Liver (tissue), 9 donors: Measurements from ENCODE around the gene C12orf76. TPM values are rescaled to one million over a fixed set of nuclear protein-coding genes. Genes with fewer than 3 reads are reported as not detected.

Source experiments
- DNase-seq: peaks from one replicate; pipeline ENCODE4 v3.0.0-alpha.2; 2017; ENCODE audit warnings: low spot score
- H3K27ac ChIP-seq, 2 donors: one replicate each; pipeline ENCODE4 v1.7.0; 2013; ENCODE audit warnings: inconsistent platforms in 2 of 2, low read length in 2 of 2, control low read depth in 1 of 2, low read depth in 1 of 2, mild to moderate bottlenecking in 1 of 2
- H3K27me3 ChIP-seq, 4 donors: one replicate each; pipeline versions ENCODE4 v1.6.1 to v1.7.0; 2013; ENCODE audit warnings: low read length in 3 of 4, inconsistent platforms in 1 of 4, mild to moderate bottlenecking in 1 of 4, moderate library complexity in 1 of 4; ENCODE audit not compliant: control insufficient read depth in 4 of 4, insufficient read depth in 4 of 4
- H3K36me3 ChIP-seq, 4 donors: one replicate each; pipeline versions ENCODE4 v1.6.1 to v1.7.0; 2013; ENCODE audit warnings: low read length in 3 of 4, mild to moderate bottlenecking in 3 of 4, low read depth in 1 of 4, moderate library complexity in 1 of 4; ENCODE audit not compliant: control insufficient read depth in 4 of 4, insufficient read depth in 3 of 4
- H3K4me1 ChIP-seq, 4 donors: one replicate each; pipeline versions ENCODE4 v1.6.1 to v1.7.0; 2013; ENCODE audit warnings: low read length in 3 of 4, mild to moderate bottlenecking in 3 of 4, moderate library complexity in 1 of 4; ENCODE audit not compliant: control insufficient read depth in 4 of 4, insufficient read depth in 4 of 4
- H3K4me3 ChIP-seq, 3 donors: one replicate each; pipeline versions ENCODE4 v1.6.1 to v1.7.0; 2013; ENCODE audit warnings: low read length in 3 of 3, control low read depth in 1 of 3, low read depth in 1 of 3, mild to moderate bottlenecking in 1 of 3
- H3K9ac ChIP-seq, 2 donors: one replicate each; pipeline ENCODE4 v1.7.0; 2013; ENCODE audit warnings: low read length in 2 of 2, mild to moderate bottlenecking in 2 of 2, moderate library complexity in 2 of 2, control low read depth in 1 of 2, low read depth in 1 of 2
- H3K9me3 ChIP-seq, 4 donors: one replicate each; pipeline versions ENCODE4 v1.6.1 to v1.7.0; 2013; ENCODE audit warnings: low read length in 3 of 4; ENCODE audit not compliant: control insufficient read depth in 4 of 4
- CTCF ChIP-seq: fragments of 150-350 bp; IDR thresholded peaks from 2 replicates; pipeline ENCODE4 v1.5.1; 2017; ENCODE audit warnings: improper control_type of control experiment, low read depth, low read length; ENCODE audit not compliant: missing input control
- EGR1 ChIP-seq, 2 donors: IDR thresholded peaks; 2 replicates each; pipeline ENCODE4 v1.6.1; 2016 to 2018; ENCODE audit warnings: antibody characterized with exemption in 2 of 2, low read depth in 2 of 2
- FOXA2 ChIP-seq: IDR thresholded peaks from 2 replicates; pipeline ENCODE4 v1.6.1; 2016; ENCODE audit warnings: antibody characterized with exemption
- GABPA ChIP-seq, 2 donors: IDR thresholded peaks in 1 of 2; conservative IDR thresholded peaks in 1 of 2; 2 replicates each; pipeline ENCODE4 v1.6.1; 2016; ENCODE audit warnings: antibody characterized with exemption in 2 of 2, mild to moderate bottlenecking in 1 of 2, moderate library complexity in 1 of 2
- HNF4A ChIP-seq, 2 donors: conservative IDR thresholded peaks; 2 replicates each; pipeline ENCODE4 v1.6.1; 2016; ENCODE audit warnings: antibody characterized with exemption in 2 of 2, mild to moderate bottlenecking in 2 of 2
- HNF4G ChIP-seq: IDR thresholded peaks from 2 replicates; pipeline ENCODE4 v1.6.1; 2016; ENCODE audit warnings: antibody characterized with exemption
- RAD21 ChIP-seq, 2 donors: IDR thresholded peaks; 2 replicates each; pipeline ENCODE4 v1.6.1; 2016; ENCODE audit warnings: antibody characterized with exemption in 2 of 2, mild to moderate bottlenecking in 2 of 2
- RXRA ChIP-seq, 2 donors: IDR thresholded peaks; 2 replicates each; pipeline ENCODE4 v1.6.1; 2017 to 2018; ENCODE audit warnings: antibody characterized with exemption in 2 of 2, mild to moderate bottlenecking in 1 of 2
- SP1 ChIP-seq: IDR thresholded peaks from 2 replicates; pipeline ENCODE4 v1.6.1; 2018; ENCODE audit warnings: antibody characterized with exemption, mild to moderate bottlenecking
- TAF1 ChIP-seq: conservative IDR thresholded peaks from 2 replicates; pipeline ENCODE4 v1.6.1; 2016; ENCODE audit warnings: antibody characterized with exemption, mild to moderate bottlenecking
- YY1 ChIP-seq: IDR thresholded peaks from 2 replicates; pipeline ENCODE4 v1.6.1; 2016; ENCODE audit warnings: antibody characterized with exemption, mild to moderate bottlenecking
- WGBS: extraction: QIAGEN DNeasy Blood & Tissue Kit; methylation state at CpG from one replicate; pipeline ENCODE4 v1.1.7; 2013; 5-methylcytosine and 5-hydroxymethylcytosine counted together
- polyA plus RNA-seq, 2 donors: library from polyadenylated mRNA; stranded (reverse) in 1 of 2; unstranded in 1 of 2; fragments of 200-250 nt in 1 of 2; fragments of >200 nt in 1 of 2; fragmentation: Nextera tagmentation in 1 of 2; extraction: Ambion mirVana in 1 of 2; gene quantifications; one replicate each; pipeline versions ENCODE4 v1.2.1 to v1.2.3, GENCODE V29; 2013 to 2015
- total RNA-seq, 2 donors: library from RNA; depleted of rRNA; stranded (reverse); fragments of >200 nt; gene quantifications; one replicate each; pipeline ENCODE4 v1.2.3, GENCODE V29; 2014
- TF ChIP-seq, protein P1 (sequence below): IDR thresholded peaks from 2 replicates; pipeline ENCODE4 v1.6.1; 2016; ENCODE audit warnings: antibody characterized with exemption
- TF ChIP-seq, protein P2 (sequence below): IDR thresholded peaks from 2 replicates; pipeline ENCODE4 v1.6.1; 2016; ENCODE audit warnings: antibody characterized with exemption, mild to moderate bottlenecking
- donor health status: healthy.
- donor health status: healthy.
- donor health status: healthy.
- donor health status: healthy.
- donor health status: healthy.

Gene C12orf76
- total and polyA plus RNA-seq, 4 donors: 5.6 to 22.4 (median 6.1) TPM

GRCh38 chr12:110075880-110076279 lies 27.6 kb upstream of the C12orf76 start:
- no peaks in the 10 kb centered on the region for H3K27me3 ChIP-seq
- peaks cover 0 to 6% (median 2%) of the 10 kb centered on the region in 4 donors for H3K4me1 ChIP-seq
- no peak overlapping the region for H3K27ac ChIP-seq
- TF ChIP-seq YY1: no peak
- TF ChIP-seq, protein P1, sequence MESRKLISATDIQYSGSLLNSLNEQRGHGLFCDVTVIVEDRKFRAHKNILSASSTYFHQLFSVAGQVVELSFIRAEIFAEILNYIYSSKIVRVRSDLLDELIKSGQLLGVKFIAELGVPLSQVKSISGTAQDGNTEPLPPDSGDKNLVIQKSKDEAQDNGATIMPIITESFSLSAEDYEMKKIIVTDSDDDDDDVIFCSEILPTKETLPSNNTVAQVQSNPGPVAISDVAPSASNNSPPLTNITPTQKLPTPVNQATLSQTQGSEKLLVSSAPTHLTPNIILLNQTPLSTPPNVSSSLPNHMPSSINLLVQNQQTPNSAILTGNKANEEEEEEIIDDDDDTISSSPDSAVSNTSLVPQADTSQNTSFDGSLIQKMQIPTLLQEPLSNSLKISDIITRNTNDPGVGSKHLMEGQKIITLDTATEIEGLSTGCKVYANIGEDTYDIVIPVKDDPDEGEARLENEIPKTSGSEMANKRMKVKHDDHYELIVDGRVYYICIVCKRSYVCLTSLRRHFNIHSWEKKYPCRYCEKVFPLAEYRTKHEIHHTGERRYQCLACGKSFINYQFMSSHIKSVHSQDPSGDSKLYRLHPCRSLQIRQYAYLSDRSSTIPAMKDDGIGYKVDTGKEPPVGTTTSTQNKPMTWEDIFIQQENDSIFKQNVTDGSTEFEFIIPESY: no peak
- TF ChIP-seq SP1: no peak
- no peak for TF ChIP-seq CTCF
- TF ChIP-seq RAD21 (IDR thresholded peaks at IDR 0.05): no peak
- no peak for TF ChIP-seq EGR1 (IDR thresholded peaks at IDR 0.05; ENCODE audit: low read depth in 2 of 2)
- TF ChIP-seq HNF4G: no peak
- H3K4me3 ChIP-seq: no peak overlapping the region
- no peaks in the 10 kb centered on the region for H3K36me3 ChIP-seq
- no peaks in the 10 kb centered on the region for H3K9me3 ChIP-seq
- WGBS: 96% methylated on average over 1 of the region's 1 CpG
- H3K9ac ChIP-seq: no peak overlapping the region
- DNase-seq: no peak

GRCh38 chr12:110074089-110074488 lies 25.8 kb upstream of the C12orf76 start:
- Histone ChIP-seq H3K4me3 (no peak overlapping the region), H3K27me3 (no peaks in the 10 kb centered on the region), H3K4me1 (peaks cover 0 to 6% (median 2%) of the 10 kb centered on the region in 4 donors), H3K9me3 (no peaks in the 10 kb centered on the region), H3K27ac (no peak overlapping the region), H3K9ac (no peak overlapping the region), H3K36me3 (no peaks in the 10 kb centered on the region)
- WGBS: 50% methylated on average over 5 of the region's 5 CpGs
- no peak for TF ChIP-seq GABPA (IDR thresholded peaks at IDR 0.05 in 1 of 2, conservative IDR thresholded peaks at IDR 0.05 in 1 of 2)
- TF ChIP-seq SP1: no peak
- TF ChIP-seq HNF4A (conservative IDR thresholded peaks at IDR 0.05): peak; percentile 2 to 18
- no peak for DNase-seq

DNA sequence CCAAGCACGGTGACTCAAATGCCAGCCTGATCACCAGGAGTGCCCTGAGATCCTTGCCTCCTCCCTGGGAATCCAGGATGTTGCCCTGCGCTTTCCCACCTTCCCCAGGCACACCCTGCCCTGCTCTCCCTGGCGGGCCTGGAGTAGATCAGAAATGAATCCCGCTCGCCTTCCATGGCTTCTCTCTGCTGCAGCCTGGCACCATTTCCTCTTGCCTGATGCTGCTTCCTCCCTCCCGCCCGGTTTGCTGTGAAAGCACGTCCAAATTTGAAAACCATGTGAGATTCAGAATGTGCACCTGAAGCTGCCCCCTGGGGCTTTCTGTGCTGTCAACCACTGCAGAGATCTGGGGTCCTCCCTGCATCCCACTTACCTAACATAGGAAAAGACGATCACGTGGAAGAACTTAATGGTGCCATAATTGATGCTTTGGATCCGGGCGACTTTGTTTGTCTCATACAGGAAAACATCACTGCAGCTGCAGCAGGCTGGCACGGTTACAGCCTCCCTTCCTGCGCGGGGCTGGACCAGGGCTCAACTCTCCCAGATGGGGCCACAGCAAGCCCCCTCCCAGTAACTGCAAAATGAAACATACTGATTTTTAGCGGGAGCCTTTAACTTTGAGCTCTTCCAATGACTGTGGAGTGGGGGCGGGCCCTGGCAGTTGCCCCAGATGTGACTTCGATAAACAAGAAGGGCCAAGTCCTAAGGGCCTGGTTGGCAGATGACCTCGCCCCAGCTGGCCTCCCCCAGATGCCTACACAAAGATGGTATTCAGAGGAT lies 24.9 kb upstream of the C12orf76 start:
- H3K27ac ChIP-seq: no peak overlapping the region
- no peaks in the 10 kb centered on the region for H3K9me3 ChIP-seq
- H3K4me3 ChIP-seq: peak overlapping the region in 1 of 3 donors; percentile 10
- H3K27me3 ChIP-seq: no peaks in the 10 kb centered on the region
- no peak overlapping the region for H3K9ac ChIP-seq
- H3K4me1 ChIP-seq: peaks cover 0 to 6% (median 2%) of the 10 kb centered on the region in 4 donors
- no peak for DNase-seq
- H3K36me3 ChIP-seq: no peaks in the 10 kb centered on the region
- WGBS: 57% methylated on average over 19 of the region's 19 CpGs
- TF ChIP-seq CTCF (no peak), RXRA (IDR thresholded peaks at IDR 0.05) (peak in 1 of 2 donors; percentile 8), FOXA2 (no peak), HNF4A (conservative IDR thresholded peaks at IDR 0.05) (peak in 1 of 2 donors; percentile 17), TAF1 (no peak), SP1 (no peak)
- TF ChIP-seq, protein P2, sequence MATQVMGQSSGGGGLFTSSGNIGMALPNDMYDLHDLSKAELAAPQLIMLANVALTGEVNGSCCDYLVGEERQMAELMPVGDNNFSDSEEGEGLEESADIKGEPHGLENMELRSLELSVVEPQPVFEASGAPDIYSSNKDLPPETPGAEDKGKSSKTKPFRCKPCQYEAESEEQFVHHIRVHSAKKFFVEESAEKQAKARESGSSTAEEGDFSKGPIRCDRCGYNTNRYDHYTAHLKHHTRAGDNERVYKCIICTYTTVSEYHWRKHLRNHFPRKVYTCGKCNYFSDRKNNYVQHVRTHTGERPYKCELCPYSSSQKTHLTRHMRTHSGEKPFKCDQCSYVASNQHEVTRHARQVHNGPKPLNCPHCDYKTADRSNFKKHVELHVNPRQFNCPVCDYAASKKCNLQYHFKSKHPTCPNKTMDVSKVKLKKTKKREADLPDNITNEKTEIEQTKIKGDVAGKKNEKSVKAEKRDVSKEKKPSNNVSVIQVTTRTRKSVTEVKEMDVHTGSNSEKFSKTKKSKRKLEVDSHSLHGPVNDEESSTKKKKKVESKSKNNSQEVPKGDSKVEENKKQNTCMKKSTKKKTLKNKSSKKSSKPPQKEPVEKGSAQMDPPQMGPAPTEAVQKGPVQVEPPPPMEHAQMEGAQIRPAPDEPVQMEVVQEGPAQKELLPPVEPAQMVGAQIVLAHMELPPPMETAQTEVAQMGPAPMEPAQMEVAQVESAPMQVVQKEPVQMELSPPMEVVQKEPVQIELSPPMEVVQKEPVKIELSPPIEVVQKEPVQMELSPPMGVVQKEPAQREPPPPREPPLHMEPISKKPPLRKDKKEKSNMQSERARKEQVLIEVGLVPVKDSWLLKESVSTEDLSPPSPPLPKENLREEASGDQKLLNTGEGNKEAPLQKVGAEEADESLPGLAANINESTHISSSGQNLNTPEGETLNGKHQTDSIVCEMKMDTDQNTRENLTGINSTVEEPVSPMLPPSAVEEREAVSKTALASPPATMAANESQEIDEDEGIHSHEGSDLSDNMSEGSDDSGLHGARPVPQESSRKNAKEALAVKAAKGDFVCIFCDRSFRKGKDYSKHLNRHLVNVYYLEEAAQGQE: no peak
